GM19468 (cell line): ENCODE measurements around the gene SLC25A39.

Experiments
- ATAC-seq: cut with Tn5 transposase; IDR thresholded peaks from one replicate; pipeline ENCODE4 v1.9.1; 2021; ENCODE audit warnings: mild to moderate bottlenecking, moderate library complexity, moderate number of reproducible peaks; ENCODE audit not compliant: unreplicated experiment; ENCODE audit errors: extremely low read depth

Gene SLC25A39

DNA sequence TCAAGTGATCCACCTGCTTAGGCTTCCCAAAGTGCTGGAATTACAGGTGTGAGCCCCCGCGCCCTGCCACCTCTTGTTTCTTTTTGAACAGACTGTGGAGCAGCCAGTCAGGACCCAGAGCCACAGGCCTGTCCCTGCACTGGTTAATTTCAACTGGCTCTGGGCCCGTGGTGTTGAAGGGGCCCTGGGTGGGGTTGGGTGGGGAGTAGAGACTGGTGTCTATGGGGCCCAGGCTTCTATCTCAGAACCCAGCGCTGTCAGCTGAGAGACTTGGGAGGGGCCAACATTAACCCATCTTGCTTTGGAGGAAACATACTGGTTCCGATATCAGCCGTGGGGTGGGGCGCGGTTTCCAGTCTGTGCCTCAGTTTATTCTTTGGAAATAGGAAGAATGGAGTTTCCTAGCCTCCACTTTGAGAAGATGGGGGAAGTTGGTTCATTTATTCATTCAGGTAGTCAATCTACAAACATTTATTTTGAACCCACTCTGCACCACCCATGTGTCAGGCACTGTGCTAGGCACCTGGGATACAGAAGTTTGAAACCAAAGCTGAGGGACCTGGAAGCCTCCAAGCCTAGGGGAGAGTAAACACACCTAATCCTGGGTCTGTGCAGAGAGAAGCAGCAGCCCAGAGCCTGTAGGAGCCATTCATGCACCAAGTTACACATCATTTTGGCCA, 41.1 kb downstream of the SLC25A39 start:
- no peak for ATAC-seq

DNA sequence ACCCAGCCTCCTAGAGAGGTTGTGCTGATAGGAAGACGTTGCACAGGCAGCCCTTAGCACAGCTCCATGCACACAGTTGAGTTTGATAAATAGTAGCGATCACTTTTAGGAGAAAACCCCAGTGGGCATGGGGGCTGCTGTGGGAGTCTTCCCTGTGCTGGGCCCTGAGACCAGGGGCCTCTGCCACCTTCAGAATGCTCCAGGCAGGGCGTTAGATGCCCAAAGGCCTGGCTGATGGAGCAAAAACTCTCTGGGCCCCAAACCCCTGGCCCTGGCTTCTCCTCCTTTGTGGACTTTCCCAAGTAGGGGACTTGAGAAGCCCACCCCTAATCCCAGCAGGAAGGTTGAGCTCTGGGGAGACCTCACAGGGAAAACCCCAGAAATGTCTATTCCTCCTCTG, 42.4 kb downstream of the SLC25A39 start:
- ATAC-seq: no peak

DNA sequence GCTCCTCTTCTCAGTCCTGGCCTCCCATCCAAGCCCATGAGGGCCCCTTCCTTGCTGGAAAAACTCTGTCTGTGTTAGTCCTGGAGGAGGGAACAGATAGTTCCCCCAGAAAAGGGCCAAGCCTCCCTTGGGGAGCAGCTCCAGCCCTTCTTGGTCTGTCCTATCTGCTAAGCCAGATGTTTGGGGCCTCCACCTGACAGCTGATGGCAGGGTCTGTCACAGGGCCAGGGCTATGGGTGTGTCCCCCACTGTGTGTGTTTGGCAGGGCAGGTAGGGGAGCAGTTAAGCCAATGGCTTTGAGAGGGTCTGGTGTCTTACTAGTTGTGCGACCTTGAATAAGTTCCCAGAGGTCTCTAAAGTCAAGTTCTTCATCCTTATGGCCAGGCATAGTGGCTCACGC, 43.1 kb downstream of the SLC25A39 start:
- no peak for ATAC-seq

DNA sequence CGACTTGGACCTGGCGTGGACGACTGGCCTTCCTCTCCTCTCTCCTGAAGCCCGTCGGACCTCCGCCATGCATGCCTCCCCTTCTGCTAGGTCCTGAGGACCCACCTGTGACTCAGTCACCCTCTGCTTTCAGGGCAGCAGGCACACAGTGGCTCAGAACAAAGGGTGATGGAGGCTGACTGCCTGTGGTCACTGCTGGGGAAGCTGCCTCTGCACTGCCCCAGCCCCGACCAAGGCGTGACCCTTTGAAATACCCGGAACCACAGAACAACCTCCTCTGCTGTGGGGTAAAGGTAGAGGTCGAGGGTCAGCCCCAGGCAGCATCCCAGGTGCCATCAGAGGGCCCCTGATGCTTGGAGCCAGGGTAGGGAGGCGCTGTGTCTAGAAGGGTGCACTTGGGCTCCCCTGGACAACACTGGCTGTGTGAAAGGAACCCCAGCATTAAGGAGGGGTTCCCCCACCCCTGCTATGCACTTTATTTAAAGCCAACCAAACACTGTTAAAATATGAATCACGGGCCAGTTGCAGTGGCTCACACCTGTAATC, 44.2 kb downstream of the SLC25A39 start:
- no peak for ATAC-seq

DNA sequence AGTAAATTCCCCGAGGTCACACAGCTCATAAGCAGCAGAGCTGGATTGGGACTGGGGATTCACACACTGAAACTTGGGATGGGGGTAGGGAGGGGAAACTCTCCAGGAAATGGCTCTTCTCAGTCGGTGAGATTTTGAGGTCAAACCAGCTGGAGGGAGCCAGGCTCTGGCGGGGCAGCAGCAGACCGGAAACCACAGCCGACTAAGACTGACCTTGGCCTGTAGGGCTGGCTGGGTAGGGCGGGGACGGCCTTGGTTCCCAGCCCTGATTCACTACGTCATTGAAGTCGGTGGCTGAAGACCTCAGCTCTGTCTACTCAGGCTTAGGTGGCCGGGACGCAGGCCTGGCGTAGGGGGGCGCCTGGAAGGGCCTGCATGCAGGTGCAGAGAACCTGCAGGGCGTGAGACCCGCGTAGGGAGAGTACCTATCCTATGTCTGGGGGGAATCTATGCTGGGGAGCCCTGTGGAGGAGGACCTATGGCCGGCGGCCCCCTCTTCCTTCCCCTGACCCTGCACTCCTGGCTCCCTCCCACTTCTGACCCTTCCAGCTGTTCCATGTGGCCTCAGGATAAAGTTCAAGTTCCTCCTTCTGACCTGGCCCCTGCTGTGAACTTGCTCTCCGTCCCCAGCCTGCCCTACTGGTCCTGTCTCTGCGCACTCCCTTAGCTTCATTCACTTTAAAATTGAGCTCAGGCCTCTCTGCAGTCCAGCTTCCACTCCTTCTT, 44.8 kb downstream of the SLC25A39 start:
- no peak for ATAC-seq

DNA sequence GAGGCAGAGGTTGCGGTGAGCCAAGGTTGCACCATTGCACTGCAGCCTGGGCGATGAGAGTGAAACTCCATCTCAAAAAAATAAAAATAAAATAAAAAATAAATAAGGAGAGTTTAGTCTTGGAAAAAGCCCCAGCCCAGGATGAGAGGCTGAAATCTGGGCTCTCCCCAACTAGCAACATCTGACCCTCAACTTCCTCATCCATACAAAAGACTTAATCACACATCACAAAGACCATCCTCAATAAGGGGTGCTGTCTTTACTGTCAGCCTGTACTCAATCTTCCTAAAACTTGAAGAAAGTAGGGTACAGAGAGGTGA, 45.3 kb downstream of the SLC25A39 start:
- ATAC-seq: no peak

DNA sequence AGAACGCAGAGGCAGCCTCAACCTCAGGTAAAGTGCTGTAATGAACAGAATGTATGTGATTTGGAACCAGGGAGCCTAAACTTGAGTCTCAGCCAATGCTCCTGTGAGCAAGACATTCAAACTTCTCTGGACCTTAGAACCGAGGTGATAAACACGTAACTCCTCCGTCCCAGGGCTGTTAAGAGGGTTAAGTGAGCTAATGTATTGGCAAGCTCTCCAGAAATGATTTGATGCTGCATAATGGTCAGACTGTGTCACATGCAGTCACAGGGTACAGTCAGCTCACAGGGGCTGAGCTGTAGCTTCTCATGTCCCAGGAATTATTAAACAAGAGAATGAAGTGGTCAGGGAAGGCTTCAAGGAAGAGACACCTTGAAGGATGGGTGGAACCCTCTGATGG, 46.6 kb downstream of the SLC25A39 start:
- ATAC-seq: no peak

DNA sequence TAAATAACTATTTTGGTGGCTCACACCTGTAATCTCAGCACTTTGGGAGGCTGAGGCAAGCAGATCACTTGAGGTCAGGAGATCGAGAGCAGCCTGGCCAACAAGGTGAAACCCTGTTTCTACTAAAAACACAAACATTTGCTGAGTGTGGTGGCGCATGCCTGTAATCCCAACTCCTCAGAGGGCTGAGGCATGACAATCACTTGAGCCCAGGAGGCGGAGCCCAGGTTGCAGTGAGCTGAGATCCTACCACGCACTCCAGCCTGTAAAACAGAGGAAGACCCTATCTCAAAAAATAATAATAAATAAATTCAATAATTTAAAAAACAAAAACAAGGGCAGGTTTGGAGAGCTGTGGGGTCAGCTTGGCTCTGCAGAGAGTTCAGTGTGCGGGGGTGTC, 51.0 kb downstream of the SLC25A39 start:
- ATAC-seq: no peak

DNA sequence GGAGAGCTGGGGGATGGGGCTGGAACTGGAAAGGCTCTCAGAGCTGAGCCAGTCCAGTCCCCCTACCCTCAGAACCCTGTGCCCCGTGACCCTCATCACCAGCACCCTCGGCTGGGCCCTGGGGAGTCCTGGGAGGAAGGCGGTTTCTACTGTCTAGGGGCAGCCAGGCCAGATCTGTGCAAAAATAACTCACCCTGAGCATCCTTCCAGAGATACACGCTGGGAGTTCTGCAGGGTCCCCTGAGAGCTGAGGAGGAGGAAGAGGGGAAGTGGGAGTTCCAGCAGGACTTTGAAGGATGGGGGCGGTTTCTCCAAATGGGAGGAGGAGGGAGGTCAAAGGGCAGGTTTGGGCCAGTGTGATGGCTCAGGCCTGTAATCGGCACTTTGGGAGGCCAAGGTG, 51.7 kb downstream of the SLC25A39 start:
- ATAC-seq: no peak

DNA sequence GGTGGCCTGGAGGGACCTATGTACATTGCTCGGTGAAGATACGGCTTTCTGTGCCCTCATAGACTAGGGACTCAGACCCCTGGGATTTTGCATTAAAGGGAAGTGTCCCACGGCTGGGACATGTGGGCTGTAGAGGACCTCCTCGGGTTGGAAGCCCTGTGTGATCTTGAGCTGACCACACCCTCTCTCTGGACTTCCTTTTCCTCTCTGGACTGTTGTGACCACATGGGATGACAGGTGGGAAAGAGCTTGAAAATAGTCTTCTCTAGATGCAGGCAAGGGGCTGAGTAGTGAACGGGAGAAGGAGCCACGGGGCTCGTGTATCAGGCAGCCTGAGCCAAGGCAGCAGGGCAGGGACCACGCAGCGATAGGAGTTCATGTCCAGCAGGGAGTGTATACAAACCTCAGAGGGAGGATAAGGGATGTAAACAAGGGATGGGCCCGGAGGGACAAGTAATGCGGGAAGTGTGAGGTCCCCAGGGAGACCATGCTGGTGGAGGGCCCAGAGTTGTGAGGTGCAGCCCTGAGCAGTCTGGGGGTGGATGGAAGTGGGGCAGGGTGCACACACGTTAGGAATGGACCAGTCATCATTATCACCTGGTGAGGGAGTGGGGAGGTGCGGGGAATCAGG, 52.2 kb downstream of the SLC25A39 start:
- ATAC-seq: no peak
